Loucy (cell line): ENCODE results near the gene DYNLT2.
A peak's percentile ranks its signal among the peaks of the same experiment; 100 is the strongest.

Experiments used
- H2AFZ ChIP-seq: fragments of 200-600 bp; sonication (generic); 2 replicates; pipeline ENCODE4 v1.6.0; 2016; ENCODE audit warnings: antibody characterized with exemption, mild to moderate bottlenecking, low read length, moderate library complexity
- H3F3A ChIP-seq: fragments of 200-600 bp; 2 replicates; pipeline ENCODE4 v1.6.0; 2016; ENCODE audit warnings: antibody characterized with exemption, low read depth, mild to moderate bottlenecking
- H3K27me3 ChIP-seq: fragments of 200-600 bp; sonication (generic); 2 replicates; pipeline ENCODE4 v1.6.1; 2014; ENCODE audit warnings: low read length, mild to moderate bottlenecking; ENCODE audit not compliant: insufficient read depth, poor library complexity, severe bottlenecking
- H3K36me3 ChIP-seq: fragments of 200-600 bp; sonication (generic); 2 replicates; pipeline ENCODE4 v1.6.1; 2016; ENCODE audit warnings: low read length; ENCODE audit not compliant: insufficient read depth
- H3K4me1 ChIP-seq: fragments of 200-600 bp; sonication (generic); 2 replicates; pipeline ENCODE4 v1.5.1; 2014; ENCODE audit warnings: low read length, mild to moderate bottlenecking; ENCODE audit not compliant: insufficient read depth, poor library complexity, severe bottlenecking
- H3K4me2 ChIP-seq: fragments of 200-600 bp; sonication (generic); 2 replicates; pipeline ENCODE4 v1.6.0; 2014; ENCODE audit warnings: antibody characterized with exemption, low read length, low read depth, mild to moderate bottlenecking; ENCODE audit not compliant: poor library complexity, severe bottlenecking
- H3K4me3 ChIP-seq: fragments of 200-600 bp; sonication (generic); 2 replicates; pipeline ENCODE4 v1.5.1; 2014; ENCODE audit warnings: low read length, mild to moderate bottlenecking, mixed read lengths; ENCODE audit not compliant: poor library complexity, severe bottlenecking
- H3K79me2 ChIP-seq: fragments of 200-600 bp; sonication (generic); 2 replicates; pipeline ENCODE4 v1.6.1; 2014; ENCODE audit warnings: low read length; ENCODE audit not compliant: insufficient read depth
- H3K9ac ChIP-seq: fragments of 200-600 bp; sonication (generic); 2 replicates; pipeline ENCODE4 v1.6.0; 2014; ENCODE audit warnings: mild to moderate bottlenecking, low read depth, low read length, moderate library complexity; ENCODE audit not compliant: poor library complexity, severe bottlenecking
- H3K9me2 ChIP-seq: fragments of 200-600 bp; sonication (generic); replicated peaks from 2 replicates; pipeline ENCODE4 v1.6.1; 2016; ENCODE audit warnings: low read depth, low read length, mixed read lengths
- H3K9me3 ChIP-seq: fragments of 200-600 bp; sonication (generic); 2 replicates; pipeline ENCODE4 v1.6.1; 2014; ENCODE audit warnings: mild to moderate bottlenecking, antibody characterized with exemption, low read length, low read depth; ENCODE audit not compliant: insufficient read depth
- H4K20me1 ChIP-seq: fragments of 200-600 bp; sonication (generic); 2 replicates; pipeline ENCODE4 v1.6.0; 2014; ENCODE audit warnings: antibody characterized with exemption, low read length, mild to moderate bottlenecking; ENCODE audit not compliant: insufficient read depth, poor library complexity, severe bottlenecking
- EZH2phosphoT487 ChIP-seq: fragments of 200-600 bp; IDR thresholded peaks from 2 replicates; pipeline ENCODE4 v1.6.1; 2018; ENCODE audit warnings: antibody characterized with exemption, mild to moderate bottlenecking, moderate library complexity, borderline replicate concordance
- TF ChIP-seq, protein P1 (sequence below): fragments of 200-600 bp; sonication (generic); conservative IDR thresholded peaks from 2 replicates; pipeline ENCODE4 v1.5.1; 2014; ENCODE audit warnings: mild to moderate bottlenecking, antibody characterized with exemption, low read length

Gene DYNLT2

DNA sequence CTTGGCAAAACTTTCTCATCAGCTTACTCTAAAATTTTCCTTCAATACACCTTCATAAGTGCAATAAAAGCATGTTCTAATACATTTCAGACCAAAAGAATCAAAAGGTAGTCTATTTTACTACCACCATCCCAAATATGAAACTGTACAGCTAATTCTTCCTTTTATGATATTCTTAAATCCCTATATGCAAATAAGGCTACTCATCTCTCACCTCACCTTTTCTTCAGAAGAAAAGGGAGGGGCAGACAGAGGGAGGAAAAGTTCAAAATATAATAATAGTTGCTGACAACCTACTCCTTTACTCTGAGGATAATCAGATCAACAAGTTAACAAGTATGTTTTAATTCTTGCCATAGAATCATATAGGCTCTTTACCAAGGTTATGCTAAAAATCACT, 42.1 kb downstream of the DYNLT2 start:
- H3K4me3 ChIP-seq = no peak overlapping the region
- peaks cover 3% of the 10 kb centered on the region for H3K4me1 ChIP-seq
- no peak for TF ChIP-seq EZH2phosphoT487
- TF ChIP-seq, protein P1, sequence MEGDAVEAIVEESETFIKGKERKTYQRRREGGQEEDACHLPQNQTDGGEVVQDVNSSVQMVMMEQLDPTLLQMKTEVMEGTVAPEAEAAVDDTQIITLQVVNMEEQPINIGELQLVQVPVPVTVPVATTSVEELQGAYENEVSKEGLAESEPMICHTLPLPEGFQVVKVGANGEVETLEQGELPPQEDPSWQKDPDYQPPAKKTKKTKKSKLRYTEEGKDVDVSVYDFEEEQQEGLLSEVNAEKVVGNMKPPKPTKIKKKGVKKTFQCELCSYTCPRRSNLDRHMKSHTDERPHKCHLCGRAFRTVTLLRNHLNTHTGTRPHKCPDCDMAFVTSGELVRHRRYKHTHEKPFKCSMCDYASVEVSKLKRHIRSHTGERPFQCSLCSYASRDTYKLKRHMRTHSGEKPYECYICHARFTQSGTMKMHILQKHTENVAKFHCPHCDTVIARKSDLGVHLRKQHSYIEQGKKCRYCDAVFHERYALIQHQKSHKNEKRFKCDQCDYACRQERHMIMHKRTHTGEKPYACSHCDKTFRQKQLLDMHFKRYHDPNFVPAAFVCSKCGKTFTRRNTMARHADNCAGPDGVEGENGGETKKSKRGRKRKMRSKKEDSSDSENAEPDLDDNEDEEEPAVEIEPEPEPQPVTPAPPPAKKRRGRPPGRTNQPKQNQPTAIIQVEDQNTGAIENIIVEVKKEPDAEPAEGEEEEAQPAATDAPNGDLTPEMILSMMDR = no peak
- peaks cover under 1% of the 10 kb centered on the region for H4K20me1 ChIP-seq
- H3K36me3 ChIP-seq = peaks cover 61% of the 10 kb centered on the region
- H3K9ac ChIP-seq = peak overlapping the region; percentile 15
- H3K4me2 ChIP-seq = no peak overlapping the region
- no peaks in the 10 kb centered on the region for H3K27me3 ChIP-seq
- no peaks in the 10 kb centered on the region for H3K9me3 ChIP-seq
- H3K79me2 ChIP-seq = 0 out of 2 replicates have a peak, but pooled peaks cover under 1% of the 10 kb centered on the region
- H2AFZ ChIP-seq = no peak overlapping the region
- no peaks in the 10 kb centered on the region for H3F3A ChIP-seq
- H3K9me2 ChIP-seq = no peaks in the 10 kb centered on the region

DNA sequence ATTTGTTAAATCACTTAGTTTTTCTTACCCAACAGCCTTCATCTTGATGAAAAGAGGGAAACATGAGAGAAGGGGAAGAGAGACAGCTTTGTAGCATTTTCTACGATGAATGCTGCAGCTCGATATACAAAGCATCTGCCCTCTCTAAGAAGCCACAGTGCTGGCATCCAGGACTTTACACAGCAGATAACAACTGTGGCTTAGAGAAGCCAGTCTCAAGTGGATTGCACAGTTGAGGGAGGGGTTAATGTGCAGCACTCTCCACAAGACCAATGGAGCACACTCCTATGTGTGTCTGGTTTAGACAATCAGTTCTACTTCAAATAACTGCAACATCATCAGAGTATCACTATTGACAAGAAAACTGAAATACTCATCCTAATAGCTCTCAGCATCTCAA, 43.6 kb downstream of the DYNLT2 start:
- Histone ChIP-seq H3K4me1 (peaks cover 18% of the 10 kb centered on the region), H3K4me3 (no peak overlapping the region), H3K27me3 (no peaks in the 10 kb centered on the region), H3K4me2 (no peak overlapping the region), H4K20me1 (peaks cover 11% of the 10 kb centered on the region), H2AFZ (no peak overlapping the region), H3K79me2 (peaks cover 16% of the 10 kb centered on the region), H3K9me2 (no peaks in the 10 kb centered on the region), H3K9me3 (no peaks in the 10 kb centered on the region), H3K36me3 (peaks cover 51% of the 10 kb centered on the region), H3F3A (no peaks in the 10 kb centered on the region), H3K9ac (no peak overlapping the region)
- TF ChIP-seq, protein P1 = no peak
- TF ChIP-seq EZH2phosphoT487 = no peak

DNA sequence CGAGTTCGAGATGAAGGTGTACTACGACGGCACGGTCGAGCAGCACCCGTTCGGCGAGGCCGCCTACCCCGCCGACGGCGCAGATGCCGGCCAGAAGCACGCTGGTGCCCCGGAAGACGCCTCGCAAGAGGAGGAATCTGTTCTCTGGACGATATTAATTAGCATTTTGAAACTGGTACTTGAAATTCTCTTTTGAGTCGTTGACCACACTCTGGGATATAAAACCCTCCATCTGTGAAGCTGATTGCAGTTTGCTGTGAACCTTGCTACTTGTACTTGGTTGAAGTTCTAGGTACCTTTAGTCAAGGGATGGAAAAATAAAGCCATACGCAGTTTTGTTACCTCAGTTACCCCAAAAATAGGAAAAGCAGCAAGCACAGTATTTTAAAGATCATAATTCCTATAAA, 48.5 kb downstream of the DYNLT2 start:
- H4K20me1 ChIP-seq = peaks cover 11% of the 10 kb centered on the region
- H3F3A ChIP-seq = no peaks in the 10 kb centered on the region
- H3K79me2 ChIP-seq = peaks cover 42% of the 10 kb centered on the region
- H3K9me2 ChIP-seq = no peaks in the 10 kb centered on the region
- H3K9me3 ChIP-seq = no peaks in the 10 kb centered on the region
- TF ChIP-seq, protein P1 = no peak
- no peak for TF ChIP-seq EZH2phosphoT487
- H3K4me2 ChIP-seq = peak overlapping the region; percentile 95
- H3K36me3 ChIP-seq = peaks cover 15% of the 10 kb centered on the region; the same call in 1 of the 2 replicates
- peaks cover 40% of the 10 kb centered on the region for H3K4me1 ChIP-seq
- H3K9ac ChIP-seq = peak overlapping the region; percentile 94
- H3K27me3 ChIP-seq = no peaks in the 10 kb centered on the region
- no peak overlapping the region for H2AFZ ChIP-seq
- peak overlapping the region; percentile 97 for H3K4me3 ChIP-seq
